GM18505 (cell line): ENCODE data around the gene YBX3.

Experiments
- ATAC-seq: cut with Tn5 transposase; IDR thresholded peaks from one replicate; pipeline ENCODE4 v1.9.1; 2021; ENCODE audit not compliant: unreplicated experiment
- POLR2A ChIP-seq: IDR thresholded peaks from 4 replicates; pipeline ENCODE4 v1.6.1; 2011; ENCODE audit warnings: borderline replicate concordance; ENCODE audit not compliant: insufficient read depth, insufficient read length; ENCODE audit errors: extremely low read depth

The YBX3 gene

GRCh38 chr12:10736463-10736862 lies 13.3 kb upstream of the YBX3 start:
- TF ChIP-seq POLR2A = no peak
- no peak for ATAC-seq

GRCh38 chr12:10735428-10735827 lies 12.3 kb upstream of the YBX3 start:
- TF ChIP-seq POLR2A = no peak
- no peak for ATAC-seq

- ATAC-seq = no peak
- no peak for TF ChIP-seq POLR2A
Observed at GRCh38 chr12:10732549-10732948, 9.4 kb upstream of the YBX3 start.

GRCh38 chr12:10732066-10732465 lies 8.9 kb upstream of the YBX3 start:
- TF ChIP-seq POLR2A = no peak
- ATAC-seq = no peak

GRCh38 chr12:10730559-10730958 lies 7.4 kb upstream of the YBX3 start:
- no peak for TF ChIP-seq POLR2A
- no peak for ATAC-seq

- no peak for TF ChIP-seq POLR2A
- no peak for ATAC-seq
Observed at GRCh38 chr12:10728091-10728490, 5.0 kb upstream of the YBX3 start.

- no peak for ATAC-seq
- TF ChIP-seq POLR2A = no peak
Observed at GRCh38 chr12:10726945-10727344, 3.8 kb upstream of the YBX3 start.

GRCh38 chr12:10725003-10725402 lies 1.9 kb upstream of the YBX3 start:
- ATAC-seq = no peak
- TF ChIP-seq POLR2A = no peak

- ATAC-seq = peak; percentile 42
- no peak for TF ChIP-seq POLR2A
Observed at GRCh38 chr12:10722502-10722904, 620 bp downstream of the YBX3 start.

GRCh38 chr12:10721651-10722501 lies 1.2 kb downstream of the YBX3 start:
- TF ChIP-seq POLR2A = no peak
- peak; percentile 32 for ATAC-seq

- TF ChIP-seq POLR2A = no peak
- no peak for ATAC-seq
Observed at GRCh38 chr12:10720974-10721650, 2.0 kb downstream of the YBX3 start.

GRCh38 chr12:10719482-10719881 lies 3.6 kb downstream of the YBX3 start:
- ATAC-seq = no peak
- no peak for TF ChIP-seq POLR2A

GRCh38 chr12:10718279-10718821 lies 4.8 kb downstream of the YBX3 start:
- TF ChIP-seq POLR2A = no peak
- ATAC-seq = no peak

- ATAC-seq = no peak
- TF ChIP-seq POLR2A = no peak
Observed at GRCh38 chr12:10717410-10717809, 5.7 kb downstream of the YBX3 start.
